HepG2 (cell line): ENCODE measurements around the gene B3GNT9. TPM values are rescaled to one million over a fixed set of nuclear protein-coding genes. Genes with fewer than 3 reads are reported as not detected.

Source experiments
- GMEB2 ChIP-seq: IDR thresholded peaks from 2 replicates; pipeline ENCODE4 v1.6.1; 2016; ENCODE audit warnings: missing biosample characterization, missing genetic modification reagents, low read depth
- HNRNPK ChIP-seq: fragments of 200-400 bp; formaldehyde crosslinking; IDR thresholded peaks from 2 replicates; pipeline ENCODE4 v1.6.1; 2018; ENCODE audit warnings: low read length, low read depth, moderate library complexity, mild to moderate bottlenecking; ENCODE audit not compliant: poor library complexity, severe bottlenecking
- NKX3-1 ChIP-seq: sonication (generic); formaldehyde crosslinking; IDR thresholded peaks from 2 replicates; pipeline ENCODE4 v1.5.0; 2020; ENCODE audit warnings: missing genetic modification reagents
- RERE ChIP-seq: IDR thresholded peaks from 2 replicates; pipeline ENCODE4 v1.6.1; 2016; ENCODE audit warnings: low read depth, missing genetic modification reagents, missing compliant biosample characterization
- TOPORS ChIP-seq: sonication (generic); formaldehyde crosslinking; IDR thresholded peaks from 2 replicates; pipeline ENCODE4 v1.8.0; 2023; ENCODE audit warnings: mild to moderate bottlenecking, missing genetic modification reagents
- ZBTB10 ChIP-seq: sonication (generic); formaldehyde crosslinking; IDR thresholded peaks from 2 replicates; pipeline ENCODE4 v1.4.0; 2020; ENCODE audit warnings: missing genetic modification reagents, borderline replicate concordance
- ZNF3 ChIP-seq: IDR thresholded peaks from 2 replicates; pipeline ENCODE4 v1.7.0; 2017; ENCODE audit warnings: inconsistent platforms
- ZNF512B ChIP-seq: sonication (generic); formaldehyde crosslinking; IDR thresholded peaks from 2 replicates; pipeline ENCODE4 v1.5.1; 2020; ENCODE audit warnings: missing genetic modification reagents, mild to moderate bottlenecking, borderline replicate concordance
- ZNF691 ChIP-seq: sonication (generic); formaldehyde crosslinking; IDR thresholded peaks from 2 replicates; pipeline ENCODE4 v1.4.0; 2020; ENCODE audit warnings: missing genetic modification reagents, low read depth, mild to moderate bottlenecking, borderline replicate concordance
- ZNF800 ChIP-seq: sonication (generic); formaldehyde crosslinking; IDR thresholded peaks from 2 replicates; pipeline ENCODE4 v1.4.0; 2020; ENCODE audit warnings: missing genetic modification reagents
- polyA plus RNA-seq, 8 experiments: library from polyadenylated mRNA; depleted of rRNA in 3 of 8; stranded (reverse) in 7 of 8; unstranded in 1 of 8; fragments of >200 nt; fragmentation: Illumina TruSeq in 4 of 8; extraction: Trizol in 4 of 8; gene quantifications; 2 replicates each; pipeline versions ENCODE4 v1.2.1 to v1.2.3, GENCODE V29; 2011 to 2016; ENCODE audit warnings: low read depth in 4 of 8, missing spikeins in 1 of 8, mixed read lengths in 1 of 8; ENCODE audit not compliant: insufficient read depth in 1 of 8
- total RNA-seq, 5 experiments: library from RNA; depleted of rRNA; stranded (reverse); fragments of >200 nt; fragmentation: Illumina TruSeq; extraction: Trizol; gene quantifications; 2 replicates each; pipeline ENCODE4 v1.2.3, GENCODE V29; 2016; ENCODE audit warnings: low read depth in 1 of 5

The B3GNT9 gene
- total and polyA plus RNA-seq, 2 of the 13 experiments (the other 11 are each of a cell fraction or from before 2014, with no cell fraction given), result 1.5 to 3.1 TPM

GRCh38 chr16:67173808-67174705 is 23.3 kb upstream of the B3GNT9 start (continued):
- TF ChIP-seq ZNF512B (CRISPR knock-in tag), result peak; percentile 91; the same call in 1 of the 2 replicates
- 0 out of 2 replicates have a peak, but pooled peaks have one; percentile 44 for TF ChIP-seq NKX3-1 (CRISPR knock-in tag)
- TF ChIP-seq ZNF3 (CRISPR knock-in tag), result no peak
- TF ChIP-seq GMEB2 (CRISPR knock-in tag), result peak; percentile 74; the same call in 1 of the 2 replicates
- TF ChIP-seq ZBTB10, result no peak
- TF ChIP-seq ZNF800 (CRISPR knock-in tag), result peak; percentile 99
- TF ChIP-seq RERE (CRISPR knock-in tag), result peak; percentile 58; the same call in 1 of the 2 replicates
- TF ChIP-seq HNRNPK, result peak; percentile 89
- TF ChIP-seq TOPORS (CRISPR knock-in tag), result peak; percentile 98
- peak; percentile 88; the same call in 1 of the 2 replicates for TF ChIP-seq ZNF691 (CRISPR knock-in tag)
